AG09319 (cell line): Measurements from ENCODE around the gene TMEM198.

Experiments used
- DNase-seq: peaks from one replicate; pipeline ENCODE4 v3.0.0-alpha.2; 2010; ENCODE audit warnings: low read depth; ENCODE audit errors: extremely low read depth
- TF ChIP-seq, protein P1 (sequence below): IDR thresholded peaks from 2 replicates; pipeline ENCODE4 v1.5.1; 2011; ENCODE audit warnings: low read depth, mild to moderate bottlenecking, inconsistent platforms, low read length, moderate library complexity

The TMEM198 gene

DNA sequence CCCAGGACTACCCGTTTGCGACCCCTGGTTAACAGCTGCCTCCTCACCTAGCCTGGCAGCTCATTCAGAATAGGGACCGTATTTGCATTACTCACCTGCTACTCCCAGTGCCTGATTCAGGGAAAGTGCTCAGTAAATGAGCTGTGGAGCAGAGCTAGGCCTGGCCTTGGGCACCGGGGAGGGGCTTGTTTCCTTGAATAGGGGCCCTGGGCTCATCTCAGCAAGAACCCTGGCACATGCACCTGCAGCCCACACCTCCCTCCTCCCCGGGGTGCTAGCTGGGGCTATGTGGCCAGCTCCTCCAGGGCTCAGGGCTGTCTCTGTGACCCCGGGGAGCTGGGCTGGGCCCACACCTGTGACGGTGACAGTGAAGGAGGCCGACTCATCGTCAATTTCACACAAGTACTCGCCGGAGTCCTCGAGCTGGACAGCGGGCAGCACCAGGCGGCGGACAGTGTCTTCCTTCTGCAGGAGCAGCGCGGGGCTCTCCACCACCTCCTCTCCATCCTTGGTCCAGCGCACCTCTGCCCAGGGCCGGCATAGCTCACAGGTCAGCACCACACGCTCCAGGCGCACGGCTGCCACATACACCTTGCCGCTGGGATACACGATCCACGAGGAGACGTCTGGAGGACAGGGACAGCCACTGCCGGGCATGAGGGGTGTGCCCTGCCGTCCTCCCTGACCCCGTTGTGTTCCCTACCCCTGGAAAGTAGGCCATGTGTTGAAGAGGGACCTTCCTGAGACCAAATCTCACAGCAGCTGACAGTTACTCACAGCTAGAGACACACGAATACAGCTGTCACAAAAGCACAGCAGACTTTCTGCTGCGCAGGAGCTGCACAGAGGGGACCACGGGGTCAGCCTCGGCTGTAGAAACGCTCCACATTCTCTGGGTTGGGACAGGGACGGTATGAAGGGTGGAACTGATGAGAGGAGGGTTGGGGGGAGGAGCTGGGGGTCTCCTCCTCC lies 18.5 kb downstream of the TMEM198 start:
- TF ChIP-seq, protein P1, sequence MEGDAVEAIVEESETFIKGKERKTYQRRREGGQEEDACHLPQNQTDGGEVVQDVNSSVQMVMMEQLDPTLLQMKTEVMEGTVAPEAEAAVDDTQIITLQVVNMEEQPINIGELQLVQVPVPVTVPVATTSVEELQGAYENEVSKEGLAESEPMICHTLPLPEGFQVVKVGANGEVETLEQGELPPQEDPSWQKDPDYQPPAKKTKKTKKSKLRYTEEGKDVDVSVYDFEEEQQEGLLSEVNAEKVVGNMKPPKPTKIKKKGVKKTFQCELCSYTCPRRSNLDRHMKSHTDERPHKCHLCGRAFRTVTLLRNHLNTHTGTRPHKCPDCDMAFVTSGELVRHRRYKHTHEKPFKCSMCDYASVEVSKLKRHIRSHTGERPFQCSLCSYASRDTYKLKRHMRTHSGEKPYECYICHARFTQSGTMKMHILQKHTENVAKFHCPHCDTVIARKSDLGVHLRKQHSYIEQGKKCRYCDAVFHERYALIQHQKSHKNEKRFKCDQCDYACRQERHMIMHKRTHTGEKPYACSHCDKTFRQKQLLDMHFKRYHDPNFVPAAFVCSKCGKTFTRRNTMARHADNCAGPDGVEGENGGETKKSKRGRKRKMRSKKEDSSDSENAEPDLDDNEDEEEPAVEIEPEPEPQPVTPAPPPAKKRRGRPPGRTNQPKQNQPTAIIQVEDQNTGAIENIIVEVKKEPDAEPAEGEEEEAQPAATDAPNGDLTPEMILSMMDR = no peak
- DNase-seq = no peak

DNA sequence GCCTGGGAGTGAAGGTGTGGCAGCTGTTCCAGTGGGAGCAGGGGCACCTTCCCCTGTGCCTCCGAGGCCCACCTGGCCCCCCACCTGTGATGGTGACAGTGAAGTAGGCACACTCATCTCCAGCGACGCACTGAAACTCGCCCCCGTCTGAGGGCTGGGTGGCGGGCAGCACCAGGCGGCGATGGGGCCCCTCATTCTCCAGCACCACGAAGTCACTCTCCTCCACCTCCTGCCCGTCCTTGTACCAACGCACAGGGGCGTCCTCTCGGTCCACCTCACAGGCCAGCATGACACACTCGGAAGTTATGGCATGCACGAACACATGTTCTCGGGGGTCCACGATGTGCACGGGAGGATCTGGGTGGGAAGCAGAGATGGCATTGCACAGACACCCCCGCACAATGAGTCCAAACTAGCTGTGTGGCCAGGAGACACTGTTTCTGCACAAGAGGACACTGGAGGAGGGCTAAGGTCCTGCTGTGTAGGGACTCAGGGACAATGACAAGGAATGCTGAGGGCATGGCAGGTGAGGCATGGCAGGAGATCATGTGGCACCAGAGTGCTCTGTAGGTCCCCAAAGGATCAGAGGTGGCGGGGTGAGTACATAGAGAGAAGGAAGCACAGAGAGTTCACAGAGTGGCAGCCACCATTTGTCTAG lies 19.6 kb downstream of the TMEM198 start:
- DNase-seq = no peak
- TF ChIP-seq, protein P1 = no peak

DNA sequence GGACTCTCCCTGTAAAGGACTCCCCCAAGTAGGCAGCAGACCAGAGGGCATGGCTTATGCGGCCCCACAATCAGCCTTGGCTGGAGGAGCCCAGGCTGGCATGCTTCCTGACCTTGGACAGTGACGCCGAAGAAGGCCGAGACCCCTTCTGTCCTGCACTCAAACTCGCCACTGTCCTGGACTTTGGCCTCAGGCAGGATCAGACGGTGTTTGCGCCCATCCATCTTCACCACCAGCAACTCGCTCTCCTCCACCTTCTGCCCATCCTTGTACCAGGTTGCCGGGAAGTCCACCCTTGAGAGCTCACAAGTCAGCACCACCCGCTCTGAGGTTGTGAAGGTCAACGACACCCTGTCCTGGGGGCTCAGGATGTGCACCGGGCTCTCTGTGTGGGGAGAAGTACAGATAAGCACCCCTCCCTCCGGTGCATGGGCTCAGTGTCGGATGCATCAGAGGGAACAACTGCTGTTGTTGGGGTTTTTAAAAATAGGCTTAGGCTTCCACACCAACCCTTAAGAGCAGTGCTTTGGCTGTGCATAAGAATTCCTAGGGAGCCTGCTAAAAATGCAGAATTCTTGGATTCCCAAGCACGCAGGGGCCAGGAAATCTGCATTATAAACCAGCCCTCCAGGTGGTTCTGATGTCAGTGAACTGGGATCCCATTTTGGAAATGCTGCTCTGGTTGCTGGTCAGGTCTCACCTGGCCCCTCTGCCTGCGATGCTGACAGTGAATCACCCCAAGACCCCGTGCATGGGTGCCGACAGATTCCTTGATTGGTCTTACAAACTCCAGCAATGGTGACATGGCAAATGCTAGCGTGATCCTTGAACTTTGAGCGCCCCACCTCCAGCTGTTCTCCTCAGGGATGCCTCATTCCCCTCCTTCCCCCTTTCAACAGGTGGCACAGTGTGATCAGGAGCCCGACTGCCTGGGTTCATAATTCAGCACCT lies 21.6 kb downstream of the TMEM198 start:
- TF ChIP-seq, protein P1 = no peak
- DNase-seq = no peak

DNA sequence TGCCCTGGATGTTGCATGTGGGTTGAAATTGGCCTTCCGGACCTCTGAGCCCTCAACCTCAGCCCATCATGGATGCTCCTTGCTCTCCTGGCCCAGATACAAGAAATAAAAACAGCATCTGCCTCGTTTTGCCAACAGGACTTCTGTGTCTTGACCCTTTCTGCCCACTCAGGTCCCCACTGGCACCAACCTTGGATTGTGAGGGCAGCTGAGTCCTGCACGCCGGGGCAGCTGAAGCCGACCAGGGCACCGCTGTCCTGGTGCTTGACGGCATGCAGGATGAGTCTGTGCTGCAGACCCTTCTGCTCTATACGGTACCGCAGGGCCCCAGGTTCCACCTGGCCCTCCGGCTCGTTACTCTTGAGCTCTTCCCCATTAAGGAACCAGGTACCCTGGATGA lies 22.8 kb downstream of the TMEM198 start:
- TF ChIP-seq, protein P1 = no peak
- DNase-seq = no peak

DNA sequence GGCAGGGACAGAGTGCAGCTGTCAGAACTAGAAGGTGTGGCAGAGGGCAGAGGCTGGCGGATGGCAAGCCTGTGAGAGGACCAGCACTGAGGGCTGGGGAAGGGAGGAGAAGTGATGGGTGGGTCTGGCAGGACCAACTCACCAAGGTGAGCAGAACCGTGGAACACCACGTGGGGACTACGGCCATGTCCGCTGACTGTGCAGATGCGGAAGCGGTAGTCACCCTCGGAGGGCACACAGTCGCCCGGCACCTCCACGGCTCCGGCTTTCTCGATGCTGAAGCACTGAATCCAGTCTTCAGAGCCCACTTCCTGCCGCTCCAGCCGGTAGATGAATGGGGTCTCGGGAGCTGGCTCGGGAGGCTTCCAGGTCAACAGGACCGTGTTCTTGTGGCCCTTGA lies 23.3 kb downstream of the TMEM198 start:
- no peak for DNase-seq
- TF ChIP-seq, protein P1 = no peak

DNA sequence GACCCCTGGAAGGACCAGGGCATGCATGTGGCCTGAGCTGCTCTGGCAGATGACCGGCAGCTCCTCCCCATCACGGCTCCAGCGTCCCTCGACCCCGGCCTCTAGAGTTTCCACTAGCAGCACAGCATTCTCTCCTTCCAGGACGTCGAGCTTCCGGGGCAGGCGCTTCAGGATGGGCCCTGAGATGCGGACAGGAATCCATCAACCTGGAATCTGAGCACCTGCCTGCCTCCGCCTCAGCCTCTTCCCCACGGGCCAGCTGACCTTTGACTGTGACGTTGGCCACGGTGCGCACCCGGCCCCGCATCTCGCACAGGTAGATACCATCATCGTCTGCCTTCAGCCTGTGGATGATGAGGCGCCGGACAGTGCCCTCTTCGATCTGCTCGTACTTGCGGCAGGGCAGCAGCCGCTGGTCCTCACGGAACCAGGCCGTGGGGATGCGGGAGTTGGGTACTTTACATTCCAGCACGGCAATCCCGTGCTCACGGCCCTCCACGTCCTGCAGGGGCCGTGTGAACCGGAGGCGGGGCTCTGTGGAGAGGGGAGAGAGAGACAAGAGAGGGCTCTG lies 24.0 kb downstream of the TMEM198 start:
- DNase-seq = no peak
- TF ChIP-seq, protein P1 = no peak
